EL (cell line): ENCODE results near the gene PUS3.
"Not testable (repeated sequence)": the region's sequence is repeated elsewhere in the genome, so short reads cannot be mapped to it uniquely, and the experiment has no call there.

Experiments used
- DNase-seq: peaks from one replicate; pipeline ENCODE4 v3.0.0-alpha.2; 2016

The PUS3 gene

DNA sequence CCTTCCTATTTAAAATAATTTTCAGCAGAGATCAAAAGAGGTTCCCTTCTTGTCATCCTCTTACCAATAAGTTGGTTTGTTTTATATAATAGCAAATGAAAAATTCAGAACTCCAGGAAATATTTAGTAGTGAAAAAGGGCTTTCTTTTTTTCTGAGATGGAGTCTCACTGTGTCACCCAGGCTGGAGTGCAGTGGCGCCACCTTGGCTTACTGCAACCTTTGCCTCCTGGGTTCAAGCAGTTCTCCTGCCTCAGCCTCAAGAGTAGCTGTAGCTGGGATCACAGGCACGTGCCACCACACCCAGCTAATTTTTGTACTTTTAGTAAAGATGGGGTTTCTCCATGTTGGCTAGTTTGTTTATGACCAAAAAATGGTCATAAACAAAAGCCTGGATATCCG lies 11.6 kb upstream of the PUS3 start:
- not testable (repeated sequence) for DNase-seq

DNA sequence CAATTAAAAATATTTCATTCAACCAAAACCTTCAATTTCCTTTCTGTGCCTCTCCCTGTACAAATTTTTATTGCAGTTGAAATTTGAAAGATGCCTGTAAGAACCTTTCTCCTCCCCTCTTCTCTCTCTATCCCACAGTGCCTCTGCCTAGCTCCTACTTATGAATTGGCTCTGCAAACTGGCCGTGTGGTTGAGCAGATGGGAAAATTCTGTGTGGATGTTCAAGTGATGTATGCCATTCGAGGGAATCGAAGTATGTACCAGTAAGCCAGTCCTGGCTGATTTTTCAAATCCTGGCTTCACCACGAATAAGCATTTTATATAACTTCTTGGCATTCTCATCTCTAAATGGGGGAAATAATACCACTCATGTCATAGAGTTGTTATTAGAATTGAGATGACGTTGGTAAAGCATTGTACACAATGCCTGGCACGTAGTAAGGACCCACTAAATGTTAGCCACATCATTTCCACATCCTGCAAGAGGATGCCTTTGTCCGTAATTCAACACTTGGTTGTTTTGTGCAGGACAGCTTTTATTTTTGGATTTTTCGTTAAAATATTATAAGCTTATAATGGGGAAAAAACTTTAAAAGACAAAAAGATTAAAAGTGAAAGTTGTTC lies 7.3 kb upstream of the PUS3 start:
- no peak for DNase-seq

DNA sequence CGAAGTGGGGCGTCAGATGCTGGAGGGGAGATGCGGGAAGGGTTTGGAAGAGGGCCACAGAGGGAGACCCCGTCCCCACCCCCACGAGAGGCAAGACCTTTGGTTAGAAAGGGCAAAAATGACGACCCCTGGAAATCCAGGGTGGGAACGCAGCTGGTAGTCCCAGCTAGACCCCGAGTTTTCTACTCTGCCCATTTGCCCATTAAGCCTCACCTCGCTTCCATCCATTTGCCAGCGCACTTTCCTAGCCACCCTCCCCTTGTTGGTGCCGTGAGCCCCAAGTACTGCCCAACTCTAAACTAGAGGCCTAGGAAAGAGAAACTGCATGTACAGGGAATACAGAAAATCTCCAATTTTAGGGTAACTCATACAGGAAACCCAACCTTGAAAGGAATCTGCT lies 1.7 kb upstream of the PUS3 start:
- DNase-seq: no peak

DNA sequence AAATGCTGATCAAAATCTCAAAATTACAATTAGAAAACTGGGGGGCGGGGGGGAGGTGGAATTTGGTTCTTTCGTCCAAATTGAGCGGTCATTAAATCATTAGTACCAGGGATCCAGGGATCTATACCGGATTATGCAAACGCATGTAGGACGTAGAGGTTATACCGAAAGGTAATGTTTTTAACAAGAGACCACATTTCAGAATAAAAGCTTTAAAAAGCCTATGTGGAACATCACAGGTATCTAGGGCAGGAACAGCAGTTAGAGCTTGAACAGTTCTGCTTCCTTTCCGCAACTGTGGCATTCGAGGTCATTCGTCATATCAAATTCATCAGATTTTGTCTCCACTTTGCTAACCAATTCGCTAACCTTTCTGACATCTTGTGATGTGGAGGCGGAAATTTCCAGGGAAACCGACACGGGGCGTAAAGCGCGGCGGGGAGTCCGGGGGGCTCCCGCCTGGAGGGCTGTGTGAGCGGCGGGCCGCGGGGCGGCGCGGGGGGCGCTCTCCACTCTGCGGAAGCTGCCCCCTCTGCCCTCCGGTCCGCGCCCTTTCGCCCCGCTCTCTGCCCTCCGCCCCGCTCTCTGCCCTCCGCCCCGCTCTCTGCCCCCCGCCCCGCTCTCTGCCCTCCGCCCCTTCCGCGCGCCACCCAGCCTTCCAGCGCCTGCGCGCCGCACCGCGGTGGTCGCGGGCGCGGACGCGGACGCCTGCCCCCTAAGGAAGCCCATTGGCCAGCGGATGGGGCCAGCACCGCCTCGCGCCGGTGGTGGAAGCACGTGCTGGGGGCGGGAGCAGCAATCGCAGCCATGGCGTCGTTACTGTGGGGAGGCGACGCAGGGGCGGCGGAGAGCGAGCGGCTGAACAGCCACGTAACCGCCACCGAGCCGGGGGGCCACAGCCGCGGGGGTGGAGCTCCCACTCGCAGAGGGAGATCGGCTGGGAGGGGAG lies 979 bp upstream of the PUS3 start, which contains the start of gene DDX25:
Gene DDX25, plus strand, starts transcription at position 798 of the 949 bp plus-strand sequence. Its CDS starts 10 bp downstream, at position 808.
- DNase-seq: no peak

DNA sequence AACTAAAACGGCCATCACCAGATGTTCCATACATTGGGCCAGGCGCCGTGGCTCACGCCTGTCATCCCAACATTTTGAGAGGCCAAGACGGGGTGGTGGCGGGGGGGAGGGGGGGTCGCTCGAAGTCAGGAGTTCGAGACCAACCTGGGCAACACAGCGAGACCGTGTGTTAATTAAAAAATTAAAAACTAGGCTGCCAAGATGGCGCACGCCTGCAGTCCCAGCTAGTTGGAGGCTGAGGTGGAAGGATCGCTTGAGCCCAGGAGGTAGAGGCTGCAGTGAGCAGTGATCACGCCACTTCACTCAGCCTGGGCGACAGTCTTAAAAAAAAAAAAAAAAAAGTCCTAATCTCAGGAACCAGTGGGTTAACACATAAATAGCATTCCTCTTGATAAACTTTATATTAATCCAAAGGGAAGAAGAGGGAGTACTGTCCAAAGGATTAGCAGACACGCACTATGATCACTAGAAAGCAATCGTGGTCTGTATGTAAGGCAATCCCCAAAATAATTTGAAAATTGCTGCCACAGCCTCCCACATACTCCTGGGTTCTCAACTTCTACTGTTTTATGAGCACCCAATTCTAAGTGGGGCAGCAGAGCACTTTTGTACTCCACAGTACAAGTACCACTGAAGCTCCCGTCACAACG lies 604 bp downstream of the PUS3 start:
- no peak for DNase-seq

DNA sequence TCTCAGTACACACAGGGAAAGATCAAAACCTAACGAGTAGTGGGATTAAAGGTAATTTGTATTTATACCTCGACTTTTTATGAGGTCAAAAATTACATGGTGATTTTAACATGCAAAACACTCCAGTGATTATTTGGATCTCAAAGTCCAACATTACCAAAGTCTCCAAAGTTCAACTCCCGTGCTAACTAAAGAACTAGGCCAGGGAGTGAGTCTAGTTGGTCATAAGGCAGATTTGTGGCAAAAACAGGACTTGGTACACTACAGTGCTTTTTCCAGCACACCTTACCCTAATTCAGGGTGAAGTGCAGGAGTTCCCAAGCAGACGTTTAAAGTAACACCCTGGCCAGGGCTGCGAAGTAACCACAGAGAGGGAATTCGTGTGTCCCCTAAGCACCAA lies 1.1 kb downstream of the PUS3 start:
- no peak for DNase-seq

DNA sequence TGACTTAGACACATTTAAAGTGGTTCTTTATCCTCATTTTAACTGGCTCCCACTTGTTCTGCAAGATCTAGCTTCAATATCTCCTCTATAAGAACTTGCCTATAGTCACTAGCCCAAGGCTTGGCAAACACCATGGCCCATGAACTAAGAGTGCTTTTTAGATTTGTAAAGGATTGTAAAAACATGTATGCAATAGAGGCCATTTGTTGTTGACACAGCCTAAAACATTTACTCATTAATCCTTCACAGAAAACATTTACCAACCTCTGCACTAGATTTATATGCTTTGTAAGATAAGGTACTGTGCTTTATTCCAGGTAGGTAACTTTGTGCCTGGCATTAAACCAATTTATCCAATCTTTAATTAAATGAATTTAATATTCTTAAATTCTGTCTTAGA lies 10.0 kb downstream of the PUS3 start:
- DNase-seq: no peak

DNA sequence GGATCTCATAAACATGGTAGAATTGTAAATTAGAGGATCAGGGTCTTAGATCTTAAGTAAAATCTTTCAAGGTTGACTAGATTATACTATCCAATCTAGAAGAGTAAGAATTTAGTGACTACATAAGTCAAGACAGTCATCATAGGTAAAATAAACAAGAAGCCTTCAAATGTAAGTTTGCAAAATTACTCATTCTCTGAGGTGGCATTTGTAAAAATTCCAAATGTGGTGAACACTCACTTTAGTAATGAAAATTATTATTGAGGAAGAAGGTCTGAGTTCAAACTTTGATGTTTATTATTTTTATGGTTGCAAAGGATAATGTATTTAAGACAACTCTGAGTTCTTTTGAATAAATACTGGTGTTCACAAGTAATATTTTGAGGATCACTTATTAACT lies 10.9 kb downstream of the PUS3 start:
- peak; percentile 66 for DNase-seq

DNA sequence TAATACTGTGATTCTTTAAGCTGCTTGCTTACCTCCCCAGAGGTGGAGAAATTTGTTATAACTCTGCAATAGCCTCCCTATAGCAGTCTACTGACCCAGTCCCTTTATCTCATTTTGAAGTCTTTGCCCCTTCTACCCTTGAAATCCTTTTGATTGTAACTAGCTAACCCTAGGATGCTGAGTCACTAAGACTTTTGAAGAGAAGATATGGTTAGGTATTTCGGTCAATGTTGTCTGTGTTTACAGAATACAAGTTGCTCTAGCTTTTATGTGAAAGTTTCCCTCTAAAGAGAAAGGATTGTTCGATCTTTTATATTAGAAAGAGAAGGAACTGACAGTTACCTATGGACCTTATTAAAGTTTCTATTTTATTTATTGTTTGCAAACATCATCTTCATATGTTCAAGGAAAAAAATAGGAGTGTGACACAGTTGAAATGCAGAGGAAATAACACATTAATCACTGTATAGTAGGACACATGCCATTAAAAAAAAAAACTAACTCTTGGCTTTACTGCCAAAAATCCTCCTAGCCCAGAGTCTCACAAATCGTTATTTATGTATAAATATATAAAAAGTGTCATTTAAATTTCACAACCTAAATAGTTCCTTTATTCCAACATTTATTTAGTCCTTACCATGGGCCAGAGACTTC lies 12.4 kb downstream of the PUS3 start:
- no peak for DNase-seq

DNA sequence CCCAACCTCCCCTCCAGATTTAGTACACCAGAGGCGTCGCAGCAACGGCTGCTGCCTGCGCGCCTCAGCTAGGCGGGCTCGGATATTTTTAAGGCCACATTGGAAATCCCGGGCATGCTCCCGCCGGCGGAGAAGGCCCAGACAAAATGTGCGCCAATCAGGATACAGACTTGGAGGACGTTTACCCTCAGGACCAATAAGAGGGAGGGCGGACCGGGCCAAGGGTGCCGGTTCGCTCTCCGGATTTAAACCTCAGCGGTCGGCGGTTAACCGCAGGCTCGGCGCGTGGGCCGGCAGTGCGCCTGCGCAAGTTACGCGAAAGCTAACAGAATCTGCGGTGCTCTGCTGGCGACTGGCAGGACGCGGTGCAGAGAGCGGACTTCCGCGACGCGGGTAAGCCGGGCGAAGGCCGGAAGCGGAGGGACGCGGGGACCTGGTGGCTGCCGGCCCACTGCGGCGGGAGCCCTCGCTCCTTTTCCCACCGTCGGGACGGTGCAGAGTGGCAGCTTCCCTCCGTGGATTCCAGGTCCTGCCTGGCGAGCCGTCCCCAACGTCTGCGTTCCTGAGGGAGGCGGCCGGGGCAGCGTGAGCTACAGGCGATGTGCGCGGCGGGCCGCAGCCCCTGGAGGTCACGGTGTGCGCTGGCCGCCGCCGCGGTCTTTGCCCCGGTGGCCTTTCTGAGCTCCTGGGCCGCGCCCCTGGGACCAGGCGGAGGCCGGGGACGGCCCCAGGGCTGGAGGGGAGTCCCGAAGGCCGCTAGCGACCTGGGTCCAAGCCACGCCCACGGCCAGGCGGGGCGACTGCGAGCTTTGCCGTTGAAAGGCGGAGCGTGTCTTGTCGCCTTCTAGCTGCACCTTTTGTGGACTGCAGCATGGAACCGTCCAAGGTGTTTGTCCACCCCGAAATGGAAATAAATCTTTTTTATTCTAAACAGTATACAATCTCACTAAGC lies 15.4 kb downstream of the PUS3 start, which contains the start of gene HYLS1:
Gene HYLS1, plus strand, starts transcription at position 296 of the 952 bp plus-strand sequence. CDS start 11,701 bp downstream, outside the sequence.
- DNase-seq: peak; percentile 97

DNA sequence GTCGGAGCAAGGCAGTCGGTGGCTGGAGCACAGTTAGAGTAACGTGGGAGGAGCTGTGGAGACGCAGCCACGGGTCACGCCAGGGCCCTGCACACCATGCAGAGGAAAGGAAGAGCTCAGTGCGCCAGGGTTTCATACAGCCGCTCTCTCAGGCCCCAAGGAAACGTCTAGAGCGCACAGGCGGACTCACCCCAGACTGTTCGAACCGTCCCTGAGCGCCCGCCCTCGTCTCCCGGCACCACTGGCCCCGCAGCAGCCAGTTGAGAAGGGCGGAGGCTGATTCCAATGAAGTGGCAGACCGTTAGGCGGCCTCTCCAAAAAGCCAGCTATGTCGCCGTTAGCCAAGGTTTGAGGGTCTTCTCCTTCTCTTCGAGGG lies 16.0 kb downstream of the PUS3 start:
- peak; percentile 53 for DNase-seq

DNA sequence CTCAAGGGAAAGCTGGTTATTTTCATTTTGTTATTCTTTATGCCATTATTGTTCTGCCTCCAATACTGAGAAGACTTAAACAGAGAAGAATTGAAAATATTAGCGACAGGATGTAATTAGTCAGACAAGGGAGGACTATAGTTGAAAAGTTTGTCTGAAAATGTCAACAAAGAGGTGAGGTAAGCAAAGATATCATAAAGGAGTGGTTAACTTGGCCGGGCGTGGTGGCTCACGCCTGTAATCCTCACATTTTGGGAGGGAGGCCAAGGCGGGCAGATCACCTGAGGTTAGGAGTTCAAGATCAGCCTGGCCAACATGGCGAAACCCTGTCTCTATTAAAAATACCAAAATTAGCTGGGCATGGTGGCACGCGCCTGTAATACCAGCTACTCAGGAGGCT lies 19.6 kb downstream of the PUS3 start:
- no peak for DNase-seq

DNA sequence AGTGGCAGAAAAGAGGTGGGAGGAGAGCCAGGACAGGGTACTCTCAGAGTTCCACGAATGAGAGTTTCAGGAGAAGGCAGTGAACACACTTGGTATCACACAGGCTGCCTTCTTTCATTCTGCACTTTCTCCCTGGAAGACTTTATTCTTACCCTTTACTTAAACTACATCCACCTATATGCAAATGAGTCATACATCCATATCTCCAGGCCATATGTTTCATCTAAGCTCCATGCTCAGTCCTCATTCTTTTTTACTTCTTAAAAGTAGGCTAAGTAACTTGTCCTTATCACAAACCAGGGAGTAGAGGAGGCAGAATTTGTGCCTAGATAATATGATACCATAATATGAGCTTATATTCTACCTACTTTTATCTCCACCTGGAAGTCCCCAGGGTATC lies 21.7 kb downstream of the PUS3 start:
- DNase-seq: no peak

DNA sequence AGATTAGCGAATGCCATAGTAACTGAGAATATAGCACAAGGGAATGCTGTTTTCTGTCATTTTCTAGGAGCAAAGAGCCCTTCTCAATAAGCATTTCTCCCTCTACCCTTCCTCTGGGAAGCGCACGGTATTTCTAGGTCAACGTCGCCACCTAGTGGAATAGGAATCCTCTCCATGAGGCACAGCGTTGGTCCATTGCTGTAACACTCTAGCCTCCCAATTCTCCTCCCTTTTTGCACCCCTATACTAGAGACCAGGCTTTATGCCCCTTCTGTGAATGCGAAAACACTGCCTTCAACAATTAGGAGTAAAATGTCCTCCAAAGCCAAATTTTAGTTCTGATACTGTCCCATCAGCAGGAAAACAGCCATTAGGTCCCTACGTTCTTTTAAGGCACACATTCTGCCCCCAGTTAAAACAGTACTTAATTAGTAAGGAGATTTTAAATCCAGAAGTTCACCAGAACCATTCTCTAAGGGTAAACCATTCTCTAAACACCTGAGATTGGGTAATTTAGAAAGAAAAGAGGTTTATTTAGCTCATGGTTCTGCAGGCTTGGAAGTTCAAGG lies 28.4 kb downstream of the PUS3 start:
- peak; percentile 67 for DNase-seq

DNA sequence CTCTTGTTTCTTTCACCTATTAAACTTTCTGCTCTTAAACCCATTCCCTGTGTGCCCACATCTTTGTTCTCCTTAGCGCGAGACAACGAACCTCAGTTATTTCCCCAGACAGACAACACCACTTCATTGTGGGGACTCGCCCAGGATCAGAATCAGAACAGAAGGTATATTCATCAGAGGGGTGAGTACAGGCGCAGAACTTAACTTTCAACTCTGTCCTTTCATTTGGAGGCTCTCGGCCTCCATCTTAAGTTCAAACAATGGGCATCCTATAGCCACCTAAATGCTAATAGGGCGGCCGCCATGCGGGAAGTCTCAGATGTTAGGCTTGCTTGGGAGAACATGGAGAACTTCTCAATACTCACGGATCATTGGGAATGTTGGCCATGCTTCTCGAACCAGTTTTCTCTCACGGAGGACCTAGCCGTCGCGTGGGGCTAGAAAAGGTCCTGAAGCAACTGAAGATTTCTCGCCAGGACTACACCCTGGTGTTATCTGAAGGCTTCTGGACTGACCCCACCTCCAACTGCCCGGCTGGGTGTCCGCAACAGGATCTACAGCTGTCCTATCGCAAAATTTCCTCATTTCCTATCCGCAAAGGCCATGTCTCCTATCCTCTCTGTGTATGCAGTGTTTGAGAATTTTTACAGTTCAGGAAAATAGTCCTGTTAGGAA lies 29.0 kb downstream of the PUS3 start:
- no peak for DNase-seq

DNA sequence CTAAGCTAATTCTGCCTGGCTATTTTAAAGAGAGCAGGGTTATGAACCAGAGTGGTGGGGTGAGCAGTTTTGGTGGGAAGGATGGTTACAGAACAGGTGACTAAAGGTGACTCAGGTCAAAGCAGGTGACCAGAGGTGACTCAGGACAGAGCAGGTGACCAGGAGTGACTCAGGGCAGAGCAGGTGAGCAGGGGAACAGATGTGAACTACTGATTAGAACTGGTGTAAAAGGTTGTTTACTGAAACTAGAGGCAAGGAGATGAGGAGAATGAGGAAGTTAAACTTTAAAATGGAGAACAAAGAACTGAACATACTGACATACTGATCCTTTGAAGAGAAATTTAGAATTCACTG lies 30.9 kb downstream of the PUS3 start:
- DNase-seq: no peak

DNA sequence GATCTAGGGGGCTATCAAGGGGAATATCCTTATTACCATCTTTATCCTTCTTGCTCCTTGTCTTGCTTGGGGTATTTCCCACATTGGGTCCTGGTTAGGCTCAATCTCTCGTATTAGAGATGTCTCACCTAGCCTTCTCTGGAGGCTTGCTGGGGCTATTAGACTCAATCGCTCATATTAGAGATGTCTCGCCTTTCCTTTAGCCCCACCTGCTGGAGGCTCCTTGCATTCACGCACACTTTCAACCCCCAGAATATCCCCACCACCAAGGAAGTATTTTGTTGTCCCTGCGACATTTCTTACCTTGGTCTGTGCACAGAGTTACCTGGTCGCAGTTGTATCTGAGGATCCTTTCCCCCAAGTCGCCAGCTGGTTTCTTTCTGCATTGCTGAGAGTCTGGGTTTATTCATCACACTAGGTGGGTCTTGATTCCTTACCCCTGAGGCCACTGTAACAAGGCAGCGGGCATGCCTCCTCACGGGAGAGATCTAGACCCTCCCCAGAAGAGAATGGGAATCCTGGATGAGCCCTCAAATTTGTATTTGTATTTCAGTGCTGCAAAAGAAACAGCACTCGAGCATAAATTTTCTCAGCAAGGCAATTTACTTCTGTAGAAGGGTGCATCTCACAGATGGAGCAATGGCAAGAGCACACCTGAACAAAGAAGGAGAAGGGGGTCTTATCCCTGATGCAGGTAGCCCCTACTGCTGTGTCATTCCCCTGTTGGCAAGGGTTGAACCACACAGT lies 31.4 kb downstream of the PUS3 start:
- DNase-seq: peak; percentile 50

DNA sequence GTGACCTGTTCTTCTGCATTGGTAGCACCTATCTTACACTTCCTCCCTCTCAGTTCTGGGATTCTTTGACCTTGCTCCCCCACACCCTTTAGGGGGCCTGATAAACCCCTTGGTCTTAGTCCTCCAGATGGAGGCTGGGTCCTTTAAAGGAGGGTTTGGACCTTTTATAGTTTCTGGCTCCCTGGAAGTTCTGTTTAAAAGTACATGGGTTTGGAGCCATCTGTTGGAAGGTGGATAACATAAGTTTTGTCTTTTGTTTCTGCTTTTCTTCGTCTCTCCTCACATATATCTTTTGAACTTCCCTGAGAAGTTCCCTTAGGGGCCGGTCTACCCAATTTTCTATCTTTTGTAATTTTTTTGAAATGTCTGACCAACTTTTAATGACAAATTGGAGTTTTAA lies 33.5 kb downstream of the PUS3 start:
- DNase-seq: no peak

DNA sequence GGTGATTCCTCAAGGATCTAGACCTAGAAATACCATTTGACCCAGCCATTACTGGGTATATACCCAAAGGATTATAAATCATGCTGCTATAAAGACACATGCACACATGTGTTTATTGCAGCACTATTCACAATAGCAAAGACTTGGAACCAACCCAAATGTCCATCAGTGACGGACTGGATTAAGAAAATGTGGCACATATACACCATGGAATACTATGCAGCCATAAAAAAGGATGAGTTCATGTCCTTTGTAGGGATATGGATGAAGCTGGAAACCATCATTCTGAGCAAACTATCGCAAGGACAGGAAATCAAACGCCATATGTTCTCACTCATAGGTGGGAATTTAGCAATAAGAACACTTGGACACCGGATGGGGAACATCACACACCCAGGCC lies 37.7 kb downstream of the PUS3 start:
- not testable (repeated sequence) for DNase-seq

DNA sequence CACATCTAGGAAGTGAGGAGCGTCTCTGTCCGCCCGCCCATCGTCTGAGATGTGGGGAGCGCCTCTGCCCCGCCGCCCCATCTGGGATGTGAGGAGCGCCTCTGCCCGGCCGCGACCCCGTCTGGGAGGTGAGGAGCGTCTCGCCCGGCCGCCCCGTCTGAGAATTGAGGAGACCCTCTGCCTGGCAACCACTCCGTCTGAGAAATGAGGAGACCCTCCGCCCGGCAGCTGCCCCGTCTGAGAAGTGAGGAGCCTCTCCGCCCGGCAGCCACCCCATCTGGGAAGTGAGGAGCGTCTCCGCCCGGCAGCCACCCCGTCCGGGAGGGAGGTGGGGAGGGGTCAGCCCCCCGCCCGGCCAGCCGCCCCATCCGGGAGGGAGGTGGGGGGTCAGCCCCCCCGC lies 40.2 kb downstream of the PUS3 start:
- not testable (repeated sequence) for DNase-seq
